Calu3 (cell line): ENCODE results near the gene DUSP18. TPM values are rescaled to one million over a fixed set of nuclear protein-coding genes. Genes with fewer than 3 reads are reported as not detected.
A peak's percentile ranks its signal among the peaks of the same experiment; 100 is the strongest.
"Not testable (repeated sequence)": the region's sequence is repeated elsewhere in the genome, so short reads cannot be mapped to it uniquely, and the experiment has no call there.

Experiments
- Bru-seq: library from RNA; stranded (reverse); fragments of 400-500 nt; gene quantifications from one replicate; lab custom pipeline; 2021; lab: Mats Ljungman, UMichigan
- BruChase-seq, 2 experiments: library from RNA; stranded (reverse); fragments of 400-500 nt; gene quantifications; one replicate each; lab custom pipeline; 2021; lab: Mats Ljungman, UMichigan
- BruUV-seq: library from RNA; stranded (reverse); fragments of 400-500 nt; replicated peaks from 2 replicates; lab custom pipeline; 2021; lab: Mats Ljungman, UMichigan
- CTCF ChIA-PET: fragments of 300-600 bp; sonication (Branson Sonifier 250); formaldehyde crosslinking; loops from one replicate; lab custom pipeline; 2022; ENCODE audit warnings: antibody characterized with exemption; lab: Charles Lee
- DNase-seq: peaks from one replicate; pipeline ENCODE4 v3.0.0; 2022
- H3K27ac Mint-ChIP-seq: one replicate; pipeline ENCODE4 v1.8.0; 2022; ENCODE audit warnings: mixed read lengths; ENCODE audit not compliant: unreplicated experiment
- H3K27me3 Mint-ChIP-seq: one replicate; pipeline ENCODE4 v1.8.0; 2022; ENCODE audit warnings: mixed read lengths; ENCODE audit not compliant: unreplicated experiment
- H3K36me3 Mint-ChIP-seq: one replicate; pipeline ENCODE4 v1.8.0; 2022; ENCODE audit warnings: mild to moderate bottlenecking, moderate library complexity, mixed read lengths; ENCODE audit not compliant: insufficient read depth, unreplicated experiment
- H3K4me1 Mint-ChIP-seq: one replicate; pipeline ENCODE4 v1.8.0; 2022; ENCODE audit warnings: mild to moderate bottlenecking, low read depth, mixed read lengths; ENCODE audit not compliant: unreplicated experiment
- H3K4me3 Mint-ChIP-seq: one replicate; pipeline ENCODE4 v1.8.0; 2022; ENCODE audit warnings: mild to moderate bottlenecking, low read depth, moderate library complexity, mixed read lengths; ENCODE audit not compliant: unreplicated experiment
- H3K9me3 Mint-ChIP-seq: one replicate; pipeline ENCODE4 v1.8.0; 2022; ENCODE audit warnings: low read depth, mixed read lengths; ENCODE audit not compliant: unreplicated experiment
- CTCF ChIP-seq: fragments of 200-600 bp; IDR thresholded peaks from one replicate; pipeline ENCODE4 v1.8.0; 2022; ENCODE audit warnings: antibody characterized with exemption; ENCODE audit not compliant: unreplicated experiment
- intact Hi-C: fragments of 100-400 bp; cut with micrococcal nuclease; formaldehyde crosslinking; loops from one replicate; pipeline ENCODE4 v1.10.0; 2022; ENCODE audit not compliant: unreplicated experiment
- long read RNA-seq: library from polyadenylated mRNA; stranded (forward); transcript quantifications from one replicate; pipeline ENCODE4 v2.0.0, GENCODE V29; 2022
- total RNA-seq: library from RNA; stranded (reverse); gene quantifications from 2 replicates; pipeline ENCODE4 v1.2.3, GENCODE V29; 2022

Gene DUSP18
- total RNA-seq: 10.7 and 11.6 TPM in 2 replicates
- Bru-seq, nascent RNA: percentile 44 among the genes with signal in this experiment
- BruChase-seq, experiment 1, labeled RNA remaining after a 6-hour chase: percentile 76 among the genes with signal in this experiment
- percentile 71 among the genes with signal in this experiment for BruChase-seq, experiment 2, labeled RNA remaining after a 2-hour chase
- long read RNA-seq, partial matches to known transcripts: 0 of 12 reads
- long read RNA-seq, other reads (novel, unspliced or antisense): 8 of 12 reads

- Mint-ChIP-seq H3K4me3 (peak within 1 kb of the TSS; percentile 94), H3K4me1 (peaks cover 19% of the 10 kb centered on the region), H3K27me3 (peaks cover 11% of the 10 kb centered on the region), H3K36me3 (peaks cover 27% of the 10 kb centered on the region), H3K9me3 (no peaks in the 10 kb centered on the region), H3K27ac (peak within 1 kb of the TSS; percentile 82)
- BruUV-seq: TSS peak; percentile 99
- DNase-seq: peak; percentile 94
- peak; percentile 25 for TF ChIP-seq CTCF
- CTCF ChIA-PET: interaction anchor here (0.6 to 2.1 kb wide), 4 partner anchors 18 to 157 kb away, joined by 3 to 7 read pairs (median 5); no protein-coding TSS in a partner anchor
- intact Hi-C loops: no loop called here
Observed at GRCh38 chr22:30667494-30668385, at the start of gene DUSP18. TSS of gene DUSP18 (minus strand) at chr22:30667875. CDS start at chr22:30664003, 3,872 bp downstream.

GRCh38 chr22:30714062-30714461, 46.4 kb upstream of the DUSP18 start:
- CTCF ChIA-PET: no interaction called here
- H3K27ac Mint-ChIP-seq: no peak overlapping the region
- no peaks in the 10 kb centered on the region for H3K9me3 Mint-ChIP-seq
- H3K4me1 Mint-ChIP-seq: peaks cover 12% of the 10 kb centered on the region
- no TSS peak for BruUV-seq
- intact Hi-C loops: no loop called here
- H3K27me3 Mint-ChIP-seq: no peaks in the 10 kb centered on the region
- DNase-seq: no peak
- no peak overlapping the region for H3K4me3 Mint-ChIP-seq
- H3K36me3 Mint-ChIP-seq: no peaks in the 10 kb centered on the region
- TF ChIP-seq CTCF: no peak

- intact Hi-C loops: no loop called here
- TF ChIP-seq CTCF: no peak
- Mint-ChIP-seq H3K36me3 (no peaks in the 10 kb centered on the region), H3K27ac (no peak overlapping the region), H3K9me3 (no peaks in the 10 kb centered on the region), H3K4me1 (peaks cover 3% of the 10 kb centered on the region), H3K27me3 (no peaks in the 10 kb centered on the region), H3K4me3 (no peak overlapping the region)
- BruUV-seq: no TSS peak
- CTCF ChIA-PET: interaction anchor here (0.7 kb wide), 1 partner anchor 420 kb away, joined by 3 read pairs; no protein-coding TSS in a partner anchor
- no peak for DNase-seq
Observed at GRCh38 chr22:30712094-30712493, 44.4 kb upstream of the DUSP18 start.

- intact Hi-C loops, BruUV-seq: not testable (repeated sequence)
- CTCF ChIA-PET: interaction anchor here (0.7 kb wide), 2 partner anchors 82 to 451 kb away, joined by 3 read pairs; no protein-coding TSS in a partner anchor
Observed at GRCh38 chr22:30709980-30710379, 42.3 kb upstream of the DUSP18 start.

More at GRCh38 chr22:30709980-30710379, 42.3 kb upstream of the DUSP18 start:
- H3K27me3 Mint-ChIP-seq, H3K4me1 Mint-ChIP-seq, H3K27ac Mint-ChIP-seq, H3K36me3 Mint-ChIP-seq, H3K9me3 Mint-ChIP-seq, H3K4me3 Mint-ChIP-seq: not testable (repeated sequence)
- DNase-seq: peak; percentile 10
